AG09319 (cell line): ENCODE results near the gene ATXN7L1.
"Not testable (repeated sequence)": the region's sequence is repeated elsewhere in the genome, so short reads cannot be mapped to it uniquely, and the experiment has no call there.

Source experiments
- DNase-seq: peaks from one replicate; pipeline ENCODE4 v3.0.0-alpha.2; 2010; ENCODE audit warnings: low read depth; ENCODE audit errors: extremely low read depth
- TF ChIP-seq, protein P1 (sequence below): IDR thresholded peaks from 2 replicates; pipeline ENCODE4 v1.5.1; 2011; ENCODE audit warnings: low read depth, mild to moderate bottlenecking, inconsistent platforms, low read length, moderate library complexity

ATXN7L1 gene

GRCh38 chr7:105887569-105888189 lies 11.3 kb upstream of the ATXN7L1 start:
- TF ChIP-seq, protein P1, sequence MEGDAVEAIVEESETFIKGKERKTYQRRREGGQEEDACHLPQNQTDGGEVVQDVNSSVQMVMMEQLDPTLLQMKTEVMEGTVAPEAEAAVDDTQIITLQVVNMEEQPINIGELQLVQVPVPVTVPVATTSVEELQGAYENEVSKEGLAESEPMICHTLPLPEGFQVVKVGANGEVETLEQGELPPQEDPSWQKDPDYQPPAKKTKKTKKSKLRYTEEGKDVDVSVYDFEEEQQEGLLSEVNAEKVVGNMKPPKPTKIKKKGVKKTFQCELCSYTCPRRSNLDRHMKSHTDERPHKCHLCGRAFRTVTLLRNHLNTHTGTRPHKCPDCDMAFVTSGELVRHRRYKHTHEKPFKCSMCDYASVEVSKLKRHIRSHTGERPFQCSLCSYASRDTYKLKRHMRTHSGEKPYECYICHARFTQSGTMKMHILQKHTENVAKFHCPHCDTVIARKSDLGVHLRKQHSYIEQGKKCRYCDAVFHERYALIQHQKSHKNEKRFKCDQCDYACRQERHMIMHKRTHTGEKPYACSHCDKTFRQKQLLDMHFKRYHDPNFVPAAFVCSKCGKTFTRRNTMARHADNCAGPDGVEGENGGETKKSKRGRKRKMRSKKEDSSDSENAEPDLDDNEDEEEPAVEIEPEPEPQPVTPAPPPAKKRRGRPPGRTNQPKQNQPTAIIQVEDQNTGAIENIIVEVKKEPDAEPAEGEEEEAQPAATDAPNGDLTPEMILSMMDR, result no peak
- DNase-seq, result no peak

DNA sequence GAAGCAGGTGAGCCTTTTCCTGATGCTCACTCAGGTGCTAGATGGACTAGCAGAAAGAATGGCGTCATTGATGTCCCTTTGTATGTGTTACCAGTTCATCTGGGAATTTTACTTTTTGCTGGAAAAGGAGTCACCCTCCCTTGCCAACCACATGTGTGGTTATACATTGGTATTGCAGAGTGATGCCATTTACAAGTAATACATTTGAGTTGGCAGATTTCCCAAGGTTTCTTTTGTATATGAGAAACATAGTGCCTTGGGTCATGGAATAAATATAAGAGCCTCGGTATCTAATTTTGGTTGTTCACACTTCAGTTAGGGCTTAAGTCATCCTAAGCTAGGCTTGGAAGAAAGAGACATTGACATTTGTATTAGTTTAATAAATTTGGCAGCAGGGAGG lies 10.4 kb upstream of the ATXN7L1 start:
- TF ChIP-seq, protein P1, result no peak
- DNase-seq, result no peak

DNA sequence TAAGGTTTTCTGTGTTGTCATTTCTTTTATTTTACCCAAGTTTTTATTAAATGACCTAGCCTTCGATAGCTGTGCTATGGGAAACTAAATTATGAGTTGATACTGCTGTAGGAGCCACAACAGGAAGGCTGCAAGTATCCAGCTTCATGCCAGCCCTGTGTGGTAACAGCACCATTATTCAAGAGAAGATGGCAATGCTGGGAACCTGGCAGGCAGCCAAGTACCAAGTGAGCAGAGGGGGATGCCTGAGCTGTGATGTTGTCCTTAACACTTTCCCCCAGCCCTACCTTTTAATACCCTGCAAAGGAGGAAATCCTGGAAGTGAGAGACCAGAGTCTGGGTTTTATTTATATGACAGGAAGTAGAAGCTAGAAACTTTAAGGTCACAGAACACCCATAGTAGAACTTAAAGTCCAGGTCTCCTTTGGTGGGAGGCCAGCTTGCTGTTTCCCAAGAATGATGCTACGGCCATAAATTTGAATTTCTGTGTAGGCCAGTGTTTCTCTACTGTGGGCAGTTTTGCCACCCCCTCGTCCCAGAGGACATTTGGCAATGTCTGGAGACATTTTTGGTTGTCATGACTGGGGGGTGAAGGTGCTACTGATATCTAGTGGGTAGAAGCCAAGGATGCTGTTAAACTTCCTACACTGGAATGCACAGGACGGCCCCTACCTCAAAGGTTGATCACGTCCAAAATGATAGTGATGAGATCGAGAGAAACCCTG lies 9.2 kb upstream of the ATXN7L1 start:
- TF ChIP-seq, protein P1, result no peak
- DNase-seq, result no peak

DNA sequence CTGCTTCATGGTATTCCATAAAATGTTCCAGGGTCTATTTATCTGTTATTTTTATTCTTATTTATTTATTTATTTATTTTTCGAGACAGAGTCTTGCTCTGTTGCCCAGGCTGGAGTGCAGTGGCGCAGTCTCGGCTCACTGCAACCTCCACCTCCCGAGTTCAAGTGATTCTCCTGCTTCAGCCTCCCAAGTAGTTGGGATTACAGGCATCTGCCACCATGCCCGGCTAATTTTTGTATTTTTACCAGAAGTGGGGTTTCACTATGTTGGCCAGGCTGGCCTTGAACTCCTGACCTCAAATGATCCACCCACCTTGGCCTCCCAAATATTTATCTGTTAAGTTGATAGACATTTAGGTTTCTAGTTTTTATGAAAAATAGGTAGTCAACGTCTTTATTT lies 6.8 kb upstream of the ATXN7L1 start:
- not testable (repeated sequence) for DNase-seq

GRCh38 chr7:105881439-105881838 lies 5.0 kb upstream of the ATXN7L1 start:
- DNase-seq, result no peak
- TF ChIP-seq, protein P1, result no peak

GRCh38 chr7:105880571-105881330 lies 4.4 kb upstream of the ATXN7L1 start:
- TF ChIP-seq, protein P1, result no peak
- DNase-seq, result no peak

DNA sequence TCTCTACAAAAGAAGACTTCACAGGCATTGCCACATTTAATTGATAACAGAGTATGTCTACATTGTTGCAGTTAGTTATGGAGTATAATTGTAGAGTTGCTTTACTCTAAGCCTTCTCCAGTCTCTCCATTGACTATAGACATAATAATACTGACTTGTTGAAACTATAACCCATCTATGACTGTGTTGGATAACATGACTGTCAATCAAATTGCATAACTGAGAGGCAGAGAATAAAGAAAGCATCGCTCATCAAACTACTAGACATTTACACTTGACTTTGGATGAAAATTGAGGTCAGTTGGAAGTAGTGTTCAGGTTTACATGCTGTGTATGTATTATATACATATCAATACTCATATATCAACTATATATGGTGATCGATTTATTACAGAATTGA lies 3.4 kb upstream of the ATXN7L1 start:
- TF ChIP-seq, protein P1, result no peak
- no peak for DNase-seq
